T-helper 9 cell (primary cell): Measurements from ENCODE around the gene CCDC74B.
"Not testable (repeated sequence)": the region's sequence is repeated elsewhere in the genome, so short reads cannot be mapped to it uniquely, and the experiment has no call there.

ENCODE experiments used
- DNase-seq: peaks from one replicate; pipeline ENCODE4 v3.0.0-alpha.2; 2020

The CCDC74B gene

GRCh38 chr2:130148515-130148914, 3.6 kb upstream of the CCDC74B start:
- DNase-seq: not testable (repeated sequence)

GRCh38 chr2:130143266-130144039, 1.5 kb downstream of the CCDC74B start:
- DNase-seq: not testable (repeated sequence)

DNA sequence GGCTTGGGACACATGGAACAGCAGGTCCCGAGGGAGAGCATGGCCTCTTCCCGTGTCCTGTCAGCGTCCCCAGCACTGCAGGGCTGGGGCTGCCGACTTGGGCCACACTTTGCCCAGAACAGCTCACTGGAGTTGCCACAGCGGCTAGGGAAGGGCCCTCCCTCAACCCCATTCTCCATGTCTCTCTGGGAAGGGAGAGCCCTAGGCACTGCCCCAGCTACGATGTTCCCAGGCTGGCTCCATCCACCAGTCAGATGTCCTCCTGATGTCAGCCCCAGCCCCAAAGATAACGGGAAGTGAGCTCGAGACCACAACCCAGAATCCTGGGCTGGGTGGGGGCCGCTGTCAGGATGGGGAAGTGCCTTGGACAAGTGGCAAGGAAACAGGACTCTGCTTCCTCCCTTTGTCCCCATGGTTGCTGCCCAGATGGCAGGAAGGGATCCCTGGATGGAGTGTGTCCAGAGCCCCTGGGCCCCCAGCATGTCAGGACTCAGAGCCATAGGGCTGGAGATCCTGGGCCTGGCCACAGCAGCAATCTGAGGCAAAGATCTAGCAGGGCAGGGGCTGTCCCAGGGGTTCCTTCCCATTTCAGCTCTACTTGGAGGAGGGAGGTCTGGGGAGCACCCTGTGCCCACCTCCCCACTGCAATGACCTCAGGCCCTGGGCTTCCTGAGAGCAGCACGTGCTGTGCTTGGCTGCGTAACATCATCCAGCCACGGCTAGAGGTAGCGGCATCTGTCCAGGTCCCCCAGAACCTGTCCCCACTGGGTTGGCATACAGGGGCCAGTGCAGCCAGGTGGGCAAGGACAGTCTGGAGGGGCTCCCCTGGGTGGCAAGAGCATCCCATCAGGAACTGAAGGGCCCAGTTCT, 2.3 kb downstream of the CCDC74B start:
- DNase-seq: not testable (repeated sequence)

DNA sequence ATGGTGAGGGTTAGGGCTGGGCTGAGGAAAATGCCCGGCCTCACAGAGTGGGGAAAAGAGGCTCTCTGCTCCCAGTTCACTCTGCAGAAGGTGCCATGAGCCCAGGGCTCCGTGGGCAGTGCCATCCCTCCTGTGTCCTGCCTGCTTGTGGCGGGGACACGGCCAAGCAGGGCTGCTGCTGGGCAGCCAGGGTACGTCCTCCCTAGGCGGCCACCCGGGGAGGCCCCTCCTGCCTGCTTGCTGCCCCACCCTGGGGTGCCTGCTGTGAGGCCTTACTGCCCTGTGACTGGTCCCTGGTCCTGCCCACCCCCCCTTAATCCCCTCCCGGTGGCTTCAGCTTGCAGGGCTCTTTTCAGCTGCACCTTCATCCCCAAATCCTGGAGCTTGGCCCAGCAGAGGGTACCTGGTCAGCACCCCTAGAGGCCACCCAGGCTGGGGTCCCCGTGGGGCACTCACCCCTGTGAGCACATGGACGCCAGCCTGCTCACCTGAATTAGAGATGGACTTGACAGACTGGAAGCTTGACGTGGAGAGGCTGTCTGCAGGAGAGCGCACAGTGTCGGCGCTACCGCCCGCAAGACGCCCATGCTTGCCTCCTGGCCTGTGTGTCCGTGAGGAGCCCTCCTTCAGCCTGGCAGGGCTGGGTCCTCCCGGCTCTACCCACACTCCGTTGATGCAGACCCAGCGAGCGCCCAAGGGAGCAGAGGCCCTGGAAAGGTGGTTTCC, 3.1 kb downstream of the CCDC74B start:
- DNase-seq: not testable (repeated sequence)

GRCh38 chr2:130141002-130141401, 3.9 kb downstream of the CCDC74B start:
- not testable (repeated sequence) for DNase-seq

- DNase-seq: not testable (repeated sequence)
These were observed 4.4 kb downstream of the CCDC74B start for GRCh38 chr2:130140516-130140915.

DNA sequence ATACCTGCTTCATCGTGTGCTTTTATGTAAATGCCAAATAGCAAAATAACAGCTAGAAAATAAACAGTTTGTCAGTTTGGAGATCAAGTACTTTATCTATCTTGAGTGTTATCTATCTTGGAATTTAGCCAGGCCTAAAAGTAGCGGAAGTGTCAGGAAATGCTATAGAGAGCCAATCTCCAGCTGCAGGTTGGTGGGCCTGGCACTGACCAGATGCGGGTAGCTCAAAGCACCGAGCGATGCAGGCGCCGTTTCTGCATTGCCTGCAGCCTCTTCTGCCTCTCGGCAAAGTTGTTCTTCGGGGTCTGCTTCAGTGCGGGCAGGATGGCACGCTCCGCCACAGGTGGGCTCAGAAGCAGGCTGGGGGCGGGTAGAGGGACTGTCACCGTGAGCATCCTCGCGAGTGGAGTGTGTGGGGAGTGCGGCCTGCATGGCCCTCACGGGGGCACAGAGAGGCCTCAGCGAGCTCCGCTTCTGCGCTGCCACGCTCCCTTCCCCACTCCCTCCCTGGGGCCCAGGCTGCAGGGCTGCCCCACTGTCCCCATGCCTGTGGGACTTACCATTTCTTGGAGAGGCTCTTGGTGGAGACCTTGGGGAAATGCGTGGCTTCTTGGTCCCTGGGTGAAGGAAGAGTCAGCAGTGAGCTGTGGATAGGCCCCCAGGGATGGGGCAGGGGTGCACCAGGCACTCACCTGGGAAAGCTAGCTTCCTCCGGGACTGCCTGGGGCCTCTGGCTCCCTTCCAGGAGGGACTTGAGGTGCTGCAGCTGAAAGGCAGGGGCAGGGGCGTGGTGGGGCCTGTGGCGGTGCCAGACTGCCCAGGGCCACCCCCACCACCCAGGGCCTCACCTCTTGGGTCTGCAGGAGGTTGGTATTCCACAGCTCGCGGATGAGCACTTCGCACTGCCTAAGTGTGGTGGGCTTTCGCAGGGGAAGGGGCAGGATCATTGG, 5.3 kb downstream of the CCDC74B start:
- not testable (repeated sequence) for DNase-seq

- DNase-seq: not testable (repeated sequence)
These were observed 6.1 kb downstream of the CCDC74B start for GRCh38 chr2:130138841-130139251.

GRCh38 chr2:130138326-130138725, 6.6 kb downstream of the CCDC74B start:
- DNase-seq: not testable (repeated sequence)

DNA sequence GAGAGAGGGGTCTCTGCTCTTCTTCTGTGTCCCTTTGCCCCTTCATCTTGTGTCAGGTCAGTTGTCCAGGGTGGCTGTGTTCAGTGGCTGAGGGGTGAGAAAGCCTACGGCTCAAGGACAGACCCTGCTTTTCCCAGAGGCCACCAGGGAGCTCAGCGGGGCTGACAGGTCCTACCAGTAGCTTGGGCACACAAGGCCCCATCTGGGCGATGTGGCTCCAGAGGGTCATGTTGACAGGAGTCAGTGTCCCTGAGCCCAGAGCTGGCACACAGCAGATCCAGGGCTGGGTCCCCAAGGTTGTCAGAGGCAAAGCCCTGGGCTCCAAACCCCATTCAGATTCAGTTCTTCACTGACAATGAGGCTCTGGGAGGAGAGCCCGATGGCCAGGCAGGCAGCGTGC, 7.8 kb downstream of the CCDC74B start:
- not testable (repeated sequence) for DNase-seq

- DNase-seq: not testable (repeated sequence)
These were observed 8.4 kb downstream of the CCDC74B start for GRCh38 chr2:130136546-130136945.

GRCh38 chr2:130135692-130136541, 9.0 kb downstream of the CCDC74B start:
- DNase-seq: no peak

DNA sequence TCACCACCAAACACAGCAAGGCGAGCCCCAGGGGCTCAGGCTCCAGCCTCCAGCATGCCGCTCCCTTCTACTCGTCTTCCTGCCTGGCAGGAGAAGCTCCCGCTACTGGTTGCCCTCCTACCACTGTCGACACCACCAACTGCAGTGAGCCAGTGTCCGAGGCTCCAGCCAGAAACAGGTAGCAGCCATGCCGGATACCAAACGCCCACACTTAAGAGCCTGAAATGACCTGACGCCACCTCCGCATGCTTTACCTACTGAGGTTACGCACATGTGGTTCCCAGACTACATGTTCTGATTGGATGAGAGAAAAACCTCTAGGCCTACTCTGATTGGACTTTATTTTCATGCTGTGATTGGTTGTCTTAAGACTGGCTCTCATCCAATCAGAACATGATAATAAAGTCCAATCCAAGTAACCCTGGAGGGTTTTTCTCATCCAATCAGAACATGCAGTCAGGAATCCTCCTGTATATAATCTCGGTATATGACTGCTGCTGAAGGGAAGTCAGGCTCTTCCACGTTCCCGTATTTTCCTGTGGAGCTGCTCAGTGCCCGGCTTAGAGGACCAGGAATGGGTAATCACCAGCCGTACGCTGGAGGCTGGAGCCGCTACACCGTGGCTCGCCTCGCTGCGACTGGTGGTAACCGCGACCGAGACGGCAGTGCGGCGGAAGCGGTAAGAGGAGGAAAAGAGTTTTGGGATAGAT, 15.6 kb downstream of the CCDC74B start, which contains the start of gene POTEF:
POTEF (minus strand) TSS at position 103 of the 710 bp plus-strand sequence. CDS start 8,707 bp downstream, outside the sequence.
- not testable (repeated sequence) for DNase-seq

DNA sequence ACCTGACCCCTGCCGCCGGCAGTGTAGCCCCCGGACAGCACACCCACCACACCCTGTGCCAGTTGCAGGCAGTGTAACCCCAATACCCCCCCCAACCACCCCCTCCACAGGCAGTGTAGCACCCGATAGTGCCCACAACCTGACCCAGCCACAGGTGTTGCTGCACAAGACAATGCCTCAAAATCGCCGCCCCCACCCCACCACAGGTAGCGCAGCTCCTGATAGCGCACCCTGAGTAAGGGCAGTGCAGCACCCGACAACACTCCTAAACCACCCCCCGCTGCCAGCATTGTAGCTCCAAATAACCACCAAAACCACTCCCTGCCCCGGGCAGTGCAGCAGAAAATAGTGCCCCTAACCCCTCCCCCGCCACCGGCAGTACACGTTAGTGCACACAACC, 16.4 kb downstream of the CCDC74B start:
- not testable (repeated sequence) for DNase-seq

DNA sequence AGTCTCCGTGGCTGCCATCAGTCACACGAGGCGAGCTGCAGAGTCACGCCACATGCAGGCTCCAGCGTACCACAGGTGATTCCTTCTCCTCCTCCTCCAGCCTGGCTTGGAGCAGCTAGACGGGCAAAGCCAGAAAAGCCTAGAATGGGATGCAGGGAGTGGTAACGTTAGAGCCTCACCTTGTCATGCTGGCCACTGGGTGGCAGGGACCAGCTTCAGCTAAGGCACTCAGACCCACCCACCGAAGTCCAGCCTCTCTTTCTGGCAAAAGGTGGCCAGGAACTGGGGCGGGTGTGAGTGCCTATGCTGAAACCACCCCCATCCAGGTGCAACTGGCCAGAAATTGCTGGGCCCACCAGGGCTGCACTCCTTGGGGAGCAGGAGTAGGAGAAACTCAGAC, 17.2 kb downstream of the CCDC74B start:
- DNase-seq: not testable (repeated sequence)

GRCh38 chr2:130120924-130121323, 24.0 kb downstream of the CCDC74B start:
- not testable (repeated sequence) for DNase-seq

- not testable (repeated sequence) for DNase-seq
These were observed 42.1 kb downstream of the CCDC74B start for GRCh38 chr2:130102597-130103363.
